CD4-positive, alpha-beta T cell treated with Interleukin-17A for 1 hour (primary cell): ENCODE results near the gene OR10H5.

Experiments
- DNase-seq: peaks from one replicate; pipeline ENCODE4 v3.0.0-alpha.2; 2020

Gene OR10H5

GRCh38 chr19:15850385-15850784 is 62.9 kb downstream of the OR10H5 start:
- DNase-seq, result no peak
